Panc1 (cell line): ENCODE measurements around the gene ARID5B.

Source experiments
- CTCF ChIP-seq: fragments of 450-650 bp; IDR thresholded peaks from 2 replicates; pipeline ENCODE4 v1.5.1; 2017; ENCODE audit warnings: mild to moderate bottlenecking
- POLR2AphosphoS5 ChIP-seq: IDR thresholded peaks from 2 replicates; pipeline ENCODE4 v1.6.1; 2012; ENCODE audit warnings: mild to moderate bottlenecking, low read depth, low read length, moderate library complexity
- REST ChIP-seq, 2 experiments: IDR thresholded peaks; 2 replicates each; pipeline ENCODE4 v1.6.1; 2011 to 2012; ENCODE audit warnings: low read depth in 2 of 2, control low read depth in 1 of 2, low read length in 1 of 2, mild to moderate bottlenecking in 1 of 2, moderate library complexity in 1 of 2; ENCODE audit not compliant: insufficient read depth in 1 of 2
- TCF7L2 ChIP-seq: IDR thresholded peaks from 2 replicates; pipeline ENCODE4 v1.6.1; 2011; ENCODE audit warnings: mild to moderate bottlenecking, low read depth, low read length, inconsistent platforms

GRCh38 chr10:62136931-62137330 is 235.4 kb downstream of the ARID5B start:
- no peak for TF ChIP-seq POLR2AphosphoS5
- no peak for TF ChIP-seq CTCF
- TF ChIP-seq REST (IDR thresholded peaks at IDR 0.05; ENCODE audit: insufficient read depth in 1 of 2, low read depth in 2 of 2, low read length in 1 of 2): no peak
- TF ChIP-seq TCF7L2: no peak
